NCI-H2081 treated with DMSO at 0.1 percent for 48 hours (cell line): ENCODE measurements around the gene GALNT10.

Experiments used
- DNase-seq: peaks from one replicate; lab custom pipeline; 2025; lab: John Stamatoyannopoulos, UW

The GALNT10 gene

GRCh38 chr5:154236536-154237375 is 46.2 kb downstream of the GALNT10 start:
- no peak for DNase-seq

DNA sequence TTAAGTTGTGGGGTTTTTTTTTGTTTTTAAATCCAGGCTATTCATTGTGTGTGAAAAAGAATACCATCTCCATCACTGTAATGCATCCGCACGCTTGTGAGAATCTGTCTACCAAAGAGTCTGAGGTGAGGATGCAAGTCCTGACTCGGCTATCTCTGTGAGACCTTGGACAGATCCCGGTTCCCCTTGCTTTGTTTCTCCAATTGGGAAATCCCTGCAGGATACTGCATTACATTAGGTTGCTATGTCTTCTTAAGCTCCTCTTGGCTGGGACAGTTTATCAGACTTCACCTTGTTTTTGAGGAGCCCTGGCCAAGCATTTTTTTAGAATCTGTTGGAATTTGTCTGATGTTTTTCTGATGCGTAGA is 46.8 kb downstream of the GALNT10 start:
- DNase-seq, result no peak

GRCh38 chr5:154237946-154238345 is 47.4 kb downstream of the GALNT10 start:
- DNase-seq, result no peak

- no peak for DNase-seq
Measured at GRCh38 chr5:154238776-154239481, 48.4 kb downstream of the GALNT10 start.

DNA sequence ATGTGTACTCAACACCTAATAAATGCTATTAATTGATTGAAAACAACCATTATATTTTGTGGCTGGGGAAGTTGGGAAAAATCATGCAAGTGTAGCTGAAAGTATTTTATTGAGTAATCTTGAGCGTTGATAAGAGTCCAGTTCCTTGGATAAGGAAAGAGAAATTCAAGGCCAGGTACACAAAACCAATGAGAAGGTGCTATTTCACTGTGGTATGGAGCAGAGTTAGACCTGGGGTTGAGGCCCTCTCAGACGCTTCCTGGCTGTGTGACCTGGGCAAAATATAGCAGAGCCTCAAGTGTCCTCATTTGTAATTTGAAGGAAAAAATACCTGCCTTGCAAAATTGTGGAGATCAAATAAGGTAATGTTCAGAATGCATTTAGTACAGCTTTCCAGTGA is 50.1 kb downstream of the GALNT10 start:
- DNase-seq, result no peak

- DNase-seq, result no peak
Measured at GRCh38 chr5:154241021-154241420, 50.5 kb downstream of the GALNT10 start.

- no peak for DNase-seq
Measured at GRCh38 chr5:154242442-154242841, 51.9 kb downstream of the GALNT10 start.

- DNase-seq, result no peak
Measured at GRCh38 chr5:154242964-154243376, 52.4 kb downstream of the GALNT10 start.

DNA sequence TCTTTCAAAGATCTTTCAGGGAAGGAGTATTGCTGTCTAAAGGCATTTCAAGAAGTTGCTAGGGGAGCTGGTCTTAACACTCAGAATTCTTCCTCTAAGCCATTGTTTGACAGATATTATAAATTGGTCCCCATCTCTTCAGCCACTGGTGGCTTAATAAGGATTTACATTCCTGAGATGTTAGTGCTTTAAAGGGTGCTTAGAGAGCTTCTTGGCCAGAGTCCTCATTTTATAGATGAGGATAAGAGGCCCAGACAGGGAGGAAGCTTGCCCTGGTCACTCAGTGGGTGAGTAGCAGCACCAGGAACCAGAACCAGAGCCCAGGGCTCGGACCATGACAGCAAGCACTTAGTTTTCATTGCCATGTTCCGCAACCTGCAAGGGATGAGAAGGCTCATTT is 53.2 kb downstream of the GALNT10 start:
- no peak for DNase-seq

DNA sequence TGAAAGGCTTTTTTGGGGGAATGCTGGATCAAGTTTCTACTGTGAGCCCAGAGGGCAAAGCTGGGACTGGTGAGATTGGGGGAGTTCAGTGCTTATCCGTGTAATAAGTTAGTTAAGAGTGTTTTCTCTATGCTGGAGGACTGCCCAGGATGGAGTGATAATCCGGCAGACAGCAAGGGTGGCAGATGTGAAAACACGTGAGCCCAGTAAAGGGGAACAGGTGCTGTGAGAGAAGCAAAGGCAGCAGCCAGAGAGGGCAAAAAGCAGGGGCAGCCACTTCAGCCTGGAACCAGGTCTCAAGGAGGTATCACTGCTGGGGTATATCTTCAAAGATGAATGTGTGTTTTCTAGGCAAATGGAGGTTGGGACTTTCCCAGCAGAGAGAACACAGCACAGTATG is 53.9 kb downstream of the GALNT10 start:
- no peak for DNase-seq

- no peak for DNase-seq
Measured at GRCh38 chr5:154248691-154249090, 58.2 kb downstream of the GALNT10 start.

- no peak for DNase-seq
Measured at GRCh38 chr5:154249826-154250225, 59.3 kb downstream of the GALNT10 start.

- DNase-seq, result no peak
Measured at GRCh38 chr5:154251529-154251928, 61.0 kb downstream of the GALNT10 start.

DNA sequence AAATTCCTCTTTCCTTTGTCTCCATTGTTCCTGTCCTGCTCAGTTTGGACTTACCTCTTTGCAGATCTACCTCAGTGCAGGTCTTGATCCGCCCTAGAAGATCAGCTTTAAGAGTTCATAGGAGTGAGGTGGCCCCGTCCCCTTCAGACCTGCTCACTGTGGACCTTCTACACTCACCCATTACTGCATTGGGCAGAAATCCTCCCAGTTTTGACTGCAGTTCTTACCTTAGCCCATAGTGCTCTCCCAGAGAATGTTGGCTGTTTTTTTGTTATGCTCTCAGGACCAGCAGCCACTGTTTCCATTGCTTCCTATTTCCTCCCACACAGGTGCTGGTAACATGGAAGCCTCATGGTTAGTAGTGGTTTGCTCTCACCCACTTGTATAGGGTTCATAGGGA is 63.3 kb downstream of the GALNT10 start:
- no peak for DNase-seq

DNA sequence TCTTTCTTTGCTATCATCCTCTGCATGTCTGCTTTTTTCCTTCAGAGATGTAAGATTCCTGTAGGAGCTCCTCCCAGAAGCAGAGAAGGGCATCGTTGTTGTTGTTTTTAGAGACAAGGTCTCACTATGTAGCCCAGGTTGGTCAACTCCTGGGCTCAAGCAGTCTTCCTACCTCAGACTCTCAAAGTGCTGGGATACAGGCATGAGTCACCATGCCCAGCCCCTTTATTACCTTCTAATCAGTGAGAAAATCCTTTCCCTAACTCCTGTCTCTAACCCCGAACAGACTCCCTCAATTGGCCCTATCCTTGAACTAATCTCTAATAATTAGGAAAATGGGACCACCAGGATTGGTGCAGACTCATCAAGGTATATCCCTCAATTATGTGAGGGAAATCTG is 64.4 kb downstream of the GALNT10 start:
- no peak for DNase-seq

DNA sequence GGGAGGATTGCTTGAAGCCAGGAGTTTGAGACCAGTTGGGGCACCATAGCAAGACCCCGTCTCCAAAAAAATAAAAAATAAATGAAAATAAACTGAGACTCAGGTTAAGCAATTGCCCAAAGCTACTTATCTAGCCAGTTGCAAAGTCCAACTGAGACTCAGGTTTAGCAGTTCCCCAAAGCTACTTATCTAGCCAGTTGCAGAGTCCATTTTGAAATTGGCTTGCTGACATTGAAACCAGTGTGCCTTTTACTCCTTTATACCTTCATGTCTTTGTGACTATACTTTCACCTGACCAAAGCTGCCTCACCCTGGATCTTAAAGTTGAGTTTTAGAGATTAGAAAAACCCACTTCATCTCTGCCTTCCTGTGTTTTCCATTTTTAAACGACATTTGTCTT is 66.5 kb downstream of the GALNT10 start:
- no peak for DNase-seq

DNA sequence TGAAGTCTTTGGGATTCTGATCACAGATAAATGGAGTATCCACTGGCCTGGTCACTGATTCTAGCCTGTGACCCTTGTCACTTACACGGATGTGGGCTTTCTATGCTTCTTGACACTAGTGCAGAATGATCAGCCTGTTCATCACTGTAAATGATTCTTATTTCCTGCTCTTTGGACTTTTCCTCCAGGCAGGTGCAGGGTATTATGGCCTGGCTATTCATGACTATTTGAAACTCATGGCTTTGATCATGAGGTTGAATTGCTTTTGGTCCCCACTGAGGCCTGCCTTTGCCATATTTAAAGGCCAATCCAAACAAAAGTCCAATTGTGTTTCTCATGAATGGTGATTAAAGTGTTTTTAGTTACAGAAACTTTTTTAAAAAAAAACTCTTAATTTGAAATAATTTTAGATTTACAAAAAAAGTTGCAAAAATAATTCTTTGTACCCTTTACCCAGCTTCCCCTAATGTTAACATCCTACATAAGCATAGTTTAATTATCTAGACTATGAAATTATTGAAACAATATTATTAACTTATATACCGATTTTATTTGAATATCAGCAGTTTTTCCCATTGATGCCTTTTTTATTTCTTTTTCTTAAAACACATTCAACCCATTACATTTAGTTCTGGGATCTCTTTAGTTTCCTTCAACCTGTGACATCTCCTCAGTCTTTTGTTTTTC is 68.1 kb downstream of the GALNT10 start:
- no peak for DNase-seq

- no peak for DNase-seq
Measured at GRCh38 chr5:154260224-154260927, 69.8 kb downstream of the GALNT10 start.

GRCh38 chr5:154262342-154262741 is 71.8 kb downstream of the GALNT10 start:
- no peak for DNase-seq

DNA sequence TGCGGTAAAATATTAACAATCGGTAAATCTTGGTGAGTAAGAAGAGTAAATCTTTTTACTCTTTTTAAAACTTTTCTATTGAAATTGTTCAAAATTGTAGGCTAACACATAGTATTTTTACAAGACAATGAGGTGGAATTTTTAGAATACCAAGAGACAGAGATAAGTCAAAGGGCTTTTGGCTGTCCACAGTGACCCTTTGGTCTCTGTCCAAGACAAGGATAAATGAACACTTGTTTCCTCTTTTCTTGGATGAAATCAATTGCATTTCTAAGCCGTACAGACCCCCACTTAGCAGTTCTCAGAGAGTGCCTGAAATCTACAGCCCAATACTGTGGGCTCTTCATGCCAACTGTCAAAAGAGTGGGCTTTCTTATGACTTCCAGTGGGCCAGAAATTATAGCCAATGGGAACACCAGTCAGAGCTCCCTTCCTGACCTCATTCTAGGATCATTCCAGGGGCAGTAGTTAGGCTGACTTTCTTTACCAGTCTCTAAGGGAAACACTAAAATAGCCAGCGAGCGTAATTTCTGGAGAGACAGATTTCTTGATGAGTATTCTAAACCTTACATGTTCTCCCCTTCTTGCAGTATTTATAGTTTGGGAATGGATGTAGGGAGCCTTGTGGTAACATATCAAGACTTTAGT is 74.1 kb downstream of the GALNT10 start:
- no peak for DNase-seq

- no peak for DNase-seq
Measured at GRCh38 chr5:154265197-154265773, 74.8 kb downstream of the GALNT10 start.
